GM19193 (cell line): ENCODE results near the gene ITIH5.

ENCODE experiments used
- POLR2A ChIP-seq: IDR thresholded peaks from 4 replicates; pipeline ENCODE4 v1.6.1; 2011; ENCODE audit not compliant: insufficient read depth, insufficient read length; ENCODE audit errors: extremely low read depth

The ITIH5 gene

GRCh38 chr10:7534480-7534852, 132.3 kb downstream of the ITIH5 start:
- no peak for TF ChIP-seq POLR2A

DNA sequence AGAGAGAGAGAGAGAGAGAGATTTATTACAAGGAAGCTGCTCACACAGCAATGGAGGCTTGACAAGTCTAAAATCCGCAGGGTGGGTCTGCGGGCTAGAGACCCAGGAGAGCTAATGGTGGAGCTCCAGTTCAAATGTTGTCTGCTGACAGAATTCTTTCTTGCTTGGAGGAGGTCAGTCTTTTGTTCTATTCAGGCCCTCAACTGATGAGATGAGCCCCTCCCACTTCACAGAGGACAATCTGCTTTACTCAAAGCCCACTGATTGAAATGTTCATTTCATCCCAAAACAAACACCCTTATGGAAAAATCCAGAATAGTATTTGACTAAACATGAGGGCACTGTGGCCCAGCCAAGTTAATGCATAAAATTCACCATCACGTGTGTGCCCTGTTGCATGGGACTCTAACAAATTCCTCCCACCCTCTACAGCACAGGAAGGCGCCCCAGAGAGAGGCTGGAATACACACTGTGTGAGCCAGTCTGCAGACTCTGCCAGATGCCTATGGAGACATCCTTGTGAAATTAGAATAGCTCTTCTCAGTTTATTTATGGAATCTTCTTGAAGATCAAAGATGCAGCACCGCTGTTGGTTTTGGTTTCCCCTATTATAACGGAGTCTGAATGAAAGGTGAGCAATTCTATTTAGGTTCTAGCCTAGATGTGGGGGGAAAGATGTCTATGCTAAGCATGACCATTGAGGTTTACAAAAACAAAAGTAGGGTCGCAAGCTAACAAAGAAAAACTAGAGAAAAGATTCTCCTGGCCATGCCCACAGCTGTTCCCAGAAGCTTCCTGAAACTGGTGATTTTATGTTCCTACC, 132.9 kb downstream of the ITIH5 start:
- no peak for TF ChIP-seq POLR2A

GRCh38 chr10:7532723-7533498, 133.9 kb downstream of the ITIH5 start:
- TF ChIP-seq POLR2A: no peak

GRCh38 chr10:7529638-7530037, 137.1 kb downstream of the ITIH5 start:
- no peak for TF ChIP-seq POLR2A

DNA sequence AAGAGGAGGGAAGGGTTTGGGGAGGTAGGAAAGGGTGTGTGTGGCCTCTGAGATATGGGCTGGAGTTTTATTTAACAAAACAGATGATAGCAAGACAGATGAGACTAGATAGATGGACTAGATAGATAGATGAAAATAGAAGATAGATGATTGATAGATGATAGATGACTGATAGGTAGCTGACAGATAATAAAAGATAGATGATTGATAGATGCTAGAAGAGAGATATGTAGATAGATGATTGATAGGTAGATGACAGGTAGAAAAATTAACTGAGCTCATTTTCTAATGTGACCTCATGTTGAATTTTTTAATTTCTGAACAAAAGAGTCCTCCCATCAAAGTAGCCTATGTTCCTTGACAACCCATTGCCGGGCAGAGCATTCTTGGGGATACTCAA, 139.3 kb downstream of the ITIH5 start:
- TF ChIP-seq POLR2A: no peak

DNA sequence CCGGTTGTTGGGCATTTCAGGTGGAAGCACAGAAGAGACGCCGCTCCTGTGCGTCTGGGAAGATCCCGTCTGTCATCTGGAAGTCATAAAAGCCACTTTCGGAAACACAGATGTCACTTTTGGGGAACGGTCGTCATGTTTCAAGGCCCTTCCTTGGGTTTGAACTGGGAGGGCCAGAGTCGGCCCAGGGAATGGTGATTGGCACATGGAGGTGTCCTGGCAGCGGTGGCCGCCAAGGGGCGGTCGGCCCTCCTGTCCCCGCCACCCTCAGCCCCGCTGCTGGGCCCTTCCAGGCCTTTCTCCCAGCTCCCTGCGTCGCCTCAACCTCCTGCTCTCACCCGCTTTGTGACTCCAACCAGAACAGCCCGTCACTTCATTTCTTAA, 140.8 kb downstream of the ITIH5 start:
- no peak for TF ChIP-seq POLR2A

DNA sequence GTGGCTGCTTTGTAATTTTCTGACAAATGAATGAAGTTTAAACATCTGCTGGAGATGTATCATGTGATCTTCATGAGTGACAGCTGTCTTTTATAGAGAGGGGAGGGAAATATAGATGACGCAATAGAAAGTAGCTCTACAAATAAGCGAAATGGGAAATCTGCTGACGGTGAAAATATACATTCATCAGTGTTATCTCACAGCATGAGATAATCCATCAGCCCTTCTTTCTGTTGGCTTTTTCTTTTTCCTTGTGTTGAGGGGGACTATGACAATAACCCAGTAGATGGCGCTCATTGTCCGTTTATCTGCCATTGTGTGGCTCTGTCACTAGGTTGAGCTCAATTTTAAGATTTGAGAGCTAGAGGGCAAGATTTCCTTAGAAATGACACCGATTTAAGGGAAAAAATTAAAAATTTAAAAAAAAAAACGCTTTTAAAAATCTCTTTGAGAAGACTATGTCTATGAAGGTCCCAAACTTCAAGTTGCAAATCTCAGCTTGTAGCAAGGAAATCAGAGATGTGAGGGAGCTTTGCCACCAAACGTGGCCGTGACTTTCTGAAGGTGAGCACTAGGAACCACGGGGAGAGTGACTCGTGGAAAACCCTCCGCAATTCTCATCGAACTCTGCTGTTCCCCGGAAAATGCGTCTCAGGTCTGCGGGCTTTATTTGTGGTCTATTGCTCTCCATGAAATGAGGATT, 141.3 kb downstream of the ITIH5 start:
- TF ChIP-seq POLR2A: no peak

GRCh38 chr10:7523656-7524055, 143.1 kb downstream of the ITIH5 start:
- TF ChIP-seq POLR2A: no peak

GRCh38 chr10:7520507-7521485, 146.0 kb downstream of the ITIH5 start:
- no peak for TF ChIP-seq POLR2A

DNA sequence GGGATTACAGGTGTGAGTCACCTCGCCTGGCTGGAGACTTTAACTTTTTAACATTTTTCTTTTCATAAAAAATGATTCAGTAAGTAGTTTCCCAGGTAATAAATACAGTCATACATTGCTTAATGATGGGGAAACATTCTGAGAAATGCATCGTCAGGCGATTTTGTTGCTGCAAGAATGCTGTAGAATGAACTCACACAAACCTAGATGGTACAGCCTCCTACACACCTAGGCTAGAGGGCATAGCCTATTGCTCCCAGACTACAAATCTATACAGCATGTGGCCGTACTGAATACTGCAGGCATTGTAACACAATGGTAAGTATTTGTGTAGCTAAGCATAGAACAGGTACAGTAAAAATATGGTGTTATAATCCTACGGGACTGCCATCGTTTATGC, 147.4 kb downstream of the ITIH5 start:
- no peak for TF ChIP-seq POLR2A

DNA sequence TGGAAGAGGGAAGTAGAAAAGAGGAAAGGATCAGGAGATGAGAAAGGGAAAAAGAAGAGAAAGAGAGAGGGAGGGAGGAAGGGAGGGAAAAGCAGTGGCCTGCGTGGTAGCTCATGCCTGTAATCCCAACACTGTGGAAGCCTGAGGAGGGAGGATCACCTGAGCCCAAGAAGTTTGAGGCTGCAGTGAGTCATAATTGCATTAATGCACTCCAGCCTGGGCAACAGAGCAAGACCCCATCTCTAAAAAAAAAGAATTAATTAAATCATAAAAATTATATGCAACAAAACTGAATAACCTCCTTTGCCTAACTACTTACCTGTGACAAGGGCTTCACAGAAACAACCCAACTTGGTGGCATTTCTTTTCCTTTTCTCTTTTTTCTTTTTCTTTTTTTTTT, 148.1 kb downstream of the ITIH5 start:
- TF ChIP-seq POLR2A: no peak

- no peak for TF ChIP-seq POLR2A
Observed at GRCh38 chr10:7515439-7515838, 151.3 kb downstream of the ITIH5 start.

DNA sequence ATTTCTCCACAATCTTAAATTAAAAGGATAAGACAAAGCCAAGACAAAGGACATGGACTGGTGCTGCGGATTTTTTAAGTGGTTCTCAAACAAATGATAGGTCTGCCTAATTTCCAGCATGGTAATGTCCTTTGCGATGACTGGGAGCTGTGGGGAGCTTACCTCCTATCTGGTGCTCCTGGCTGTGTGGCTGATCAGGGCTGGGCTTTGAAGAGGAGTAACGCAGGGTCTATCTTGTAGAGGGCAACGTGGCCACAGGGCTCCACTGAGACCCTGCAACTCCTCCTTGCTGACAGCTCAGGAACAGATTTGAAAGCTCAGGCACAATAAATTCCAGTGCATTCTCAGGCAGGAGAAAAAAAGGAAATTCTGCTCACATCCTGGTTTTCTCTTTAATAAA, 152.8 kb downstream of the ITIH5 start:
- no peak for TF ChIP-seq POLR2A

- no peak for TF ChIP-seq POLR2A
Observed at GRCh38 chr10:7513455-7513854, 153.3 kb downstream of the ITIH5 start.

DNA sequence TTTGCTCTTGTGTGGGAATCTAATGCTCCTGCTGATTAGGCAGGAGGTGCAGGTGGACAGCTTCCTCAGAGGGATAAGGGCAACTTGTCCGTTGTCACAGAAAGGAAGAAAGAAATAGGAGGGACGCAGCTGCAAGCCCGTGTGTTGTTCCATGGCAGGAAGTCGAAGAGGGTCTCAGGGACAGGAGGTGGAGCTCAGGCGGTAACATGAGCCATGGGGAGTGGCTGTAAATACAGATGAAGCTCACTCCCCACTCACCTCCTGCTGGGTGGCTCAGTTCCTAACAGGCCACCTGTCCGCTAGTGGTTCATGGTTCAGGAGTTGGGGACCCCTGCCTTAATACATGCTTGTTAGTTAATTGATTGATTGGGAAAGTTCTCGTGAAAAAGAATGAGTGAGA, 154.3 kb downstream of the ITIH5 start:
- no peak for TF ChIP-seq POLR2A

- no peak for TF ChIP-seq POLR2A
Observed at GRCh38 chr10:7511612-7512011, 155.2 kb downstream of the ITIH5 start.
